ENCODE measurements around the gene M6PR. TPM values are rescaled to one million over a fixed set of nuclear protein-coding genes. Genes with fewer than 3 reads are reported as not detected.

M6PR gene
- total and polyA plus RNA-seq, 2 of the 13 experiments (the other 11 are each of a cell fraction or from before 2014, with no cell fraction given), result 98.2 to 127 TPM

DNA sequence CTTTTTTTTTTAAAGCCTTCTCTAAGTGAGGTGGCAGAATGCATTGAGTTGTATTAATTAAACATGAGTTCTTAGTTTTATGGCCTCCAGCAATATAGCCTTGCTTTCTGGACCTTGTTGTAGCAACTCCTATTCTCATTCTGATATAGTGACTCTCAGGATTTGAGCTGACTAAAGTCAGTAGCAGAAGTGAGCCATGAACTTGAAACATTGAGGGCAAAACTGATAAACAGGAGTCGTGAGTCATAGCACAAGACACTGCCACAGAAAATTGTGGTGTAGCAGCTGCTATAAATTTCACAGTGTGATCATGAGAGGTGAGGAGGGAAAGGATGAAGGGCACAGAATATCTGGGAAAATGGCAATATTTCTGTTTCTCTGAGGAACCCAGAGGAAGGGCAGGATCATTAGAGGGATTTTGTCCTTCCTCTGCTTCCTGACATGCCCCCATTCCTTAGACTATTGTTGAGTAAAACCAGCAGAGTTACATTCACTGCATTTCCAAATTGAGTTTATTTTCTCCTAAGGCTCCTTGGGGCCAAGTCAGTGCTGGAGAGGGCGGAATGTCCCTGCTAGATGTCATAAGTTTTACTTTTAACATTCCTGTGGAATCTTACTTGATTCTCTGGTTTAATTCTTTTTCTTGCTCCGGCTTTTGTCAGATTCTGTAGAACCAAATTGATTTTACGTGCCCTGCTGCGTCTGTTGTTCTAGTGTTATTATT lies 47.4 kb upstream of the M6PR start:
- Histone ChIP-seq H3K9me3 (ENCODE audit: low read length) (no peaks in the 10 kb centered on the region), H3K36me3 (replicated peaks in 1 of 2; ENCODE audit: control insufficient read depth in 1 of 2, insufficient read depth in 2 of 2, low read length in 2 of 2) (no peaks in the 10 kb centered on the region), H3K27ac (ENCODE audit: extremely low read length, insufficient read depth, low read length) (no peak overlapping the region), H3K4me2 (ENCODE audit: low read depth, low read length) (no peak overlapping the region), H3K4me3 (replicated peaks in 1 of 3; ENCODE audit: insufficient read depth in 1 of 3, low read depth in 2 of 3, low read length in 3 of 3) (no peak overlapping the region), H3K4me1 (ENCODE audit: insufficient read depth, low read length) (peaks cover 9% of the 10 kb centered on the region), H3K79me2 (ENCODE audit: insufficient read depth, low read length) (no peaks in the 10 kb centered on the region), H2AFZ (ENCODE audit: low read length) (no peak overlapping the region), H3K9ac (ENCODE audit: insufficient read depth, low read depth, low read length) (no peak overlapping the region), H4K20me1 (ENCODE audit: insufficient read depth, low read length) (no peaks in the 10 kb centered on the region), H3K27me3 (ENCODE audit: control insufficient read depth in 1 of 2, insufficient read depth in 2 of 2, low read length in 2 of 2) (no peaks in the 10 kb centered on the region; a peak in 1 of 5 replicates)
- ATAC-seq (no peak), DNase-seq (ENCODE audit: low spot score) (no peak), FAIRE-seq (no peak)
- POLR2A ChIA-PET, result no interaction called here
- CTCF ChIA-PET (ENCODE audit: low intra/inter-chr PET ratio, low total read pairs), result no interaction called here
- WGBS (ENCODE audit: low lambda C conversion rate), result 51% methylated on average over 5 of the region's 5 CpGs
- BruUV-seq (replicated peaks), result no TSS peak
- in situ Hi-C loops (cut with HindIII; ENCODE audit: extremely low pct_ligation_motif_present, low pct_unique_long_range_greater_than_20kb) (no loop called here), intact Hi-C loops (cut with micrococcal nuclease; ENCODE audit: unreplicated experiment) (no loop called here)
- no peak for TF ChIP-seq ZEB1 (IDR thresholded peaks at IDR 0.05; ENCODE audit: insufficient replicate concordance, low read depth)

DNA sequence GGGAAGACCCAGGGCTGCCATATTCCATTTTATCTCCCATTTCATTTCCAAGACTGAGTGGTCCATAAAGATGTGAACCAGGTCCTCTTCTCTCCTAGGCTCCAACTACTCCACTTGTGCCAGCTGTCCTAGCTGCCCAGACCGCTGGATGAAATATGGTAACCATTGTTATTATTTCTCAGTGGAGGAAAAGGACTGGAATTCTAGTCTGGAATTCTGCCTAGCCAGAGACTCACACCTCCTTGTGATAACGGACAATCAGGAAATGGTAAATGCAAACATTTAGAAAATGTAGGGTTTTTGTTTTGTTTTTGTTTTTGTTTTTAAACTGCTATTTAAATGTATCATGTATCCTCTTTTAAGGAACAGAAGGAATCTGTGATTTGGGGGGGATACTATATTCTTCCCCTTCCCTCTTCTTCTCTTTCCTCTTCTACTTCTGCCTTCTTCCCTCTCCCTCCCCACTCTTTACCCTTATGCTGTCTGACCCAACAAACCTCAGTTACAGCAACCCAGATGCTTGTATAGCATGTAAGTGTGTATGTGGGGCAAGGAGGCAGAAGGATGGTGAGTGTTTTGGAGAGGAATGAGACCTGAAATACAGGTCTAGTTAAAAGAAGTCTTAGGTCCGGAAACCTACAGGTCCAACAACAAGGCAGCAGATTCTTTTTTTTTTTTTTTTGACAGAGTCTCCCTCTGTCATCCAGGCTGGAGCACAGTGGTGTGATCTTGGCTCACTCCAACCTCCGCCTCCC lies 45.8 kb upstream of the M6PR start:
- no TSS peak for BruUV-seq (replicated peaks)
- Histone ChIP-seq H3K36me3 (replicated peaks in 1 of 2; ENCODE audit: control insufficient read depth in 1 of 2, insufficient read depth in 2 of 2, low read length in 2 of 2) (no peaks in the 10 kb centered on the region), H3K27me3 (ENCODE audit: control insufficient read depth in 1 of 2, insufficient read depth in 2 of 2, low read length in 2 of 2) (no peaks in the 10 kb centered on the region; a peak in 1 of 5 replicates), H3K4me3 (replicated peaks in 1 of 3; ENCODE audit: insufficient read depth in 1 of 3, low read depth in 2 of 3, low read length in 3 of 3) (no peak overlapping the region), H3K4me2 (ENCODE audit: low read depth, low read length) (no peak overlapping the region), H3K27ac (ENCODE audit: extremely low read length, insufficient read depth, low read length) (no peak overlapping the region), H4K20me1 (ENCODE audit: insufficient read depth, low read length) (no peaks in the 10 kb centered on the region), H3K9me3 (ENCODE audit: low read length) (no peaks in the 10 kb centered on the region), H3K79me2 (ENCODE audit: insufficient read depth, low read length) (no peaks in the 10 kb centered on the region), H3K4me1 (ENCODE audit: insufficient read depth, low read length) (peaks cover 12% of the 10 kb centered on the region), H3K9ac (ENCODE audit: insufficient read depth, low read depth, low read length) (no peak overlapping the region), H2AFZ (ENCODE audit: low read length) (no peak overlapping the region)
- in situ Hi-C loops (cut with HindIII; ENCODE audit: extremely low pct_ligation_motif_present, low pct_unique_long_range_greater_than_20kb), result no loop called here
- intact Hi-C loops (cut with micrococcal nuclease; ENCODE audit: unreplicated experiment), result no loop called here
- no peak for FAIRE-seq
- no peak for DNase-seq (ENCODE audit: low spot score)
- WGBS (ENCODE audit: low lambda C conversion rate), result 73% methylated on average over 4 of the region's 4 CpGs
- no peak for ATAC-seq
- ChIA-PET POLR2A (no interaction called here), CTCF (ENCODE audit: low intra/inter-chr PET ratio, low total read pairs) (no interaction called here)
- TF ChIP-seq, protein P1, sequence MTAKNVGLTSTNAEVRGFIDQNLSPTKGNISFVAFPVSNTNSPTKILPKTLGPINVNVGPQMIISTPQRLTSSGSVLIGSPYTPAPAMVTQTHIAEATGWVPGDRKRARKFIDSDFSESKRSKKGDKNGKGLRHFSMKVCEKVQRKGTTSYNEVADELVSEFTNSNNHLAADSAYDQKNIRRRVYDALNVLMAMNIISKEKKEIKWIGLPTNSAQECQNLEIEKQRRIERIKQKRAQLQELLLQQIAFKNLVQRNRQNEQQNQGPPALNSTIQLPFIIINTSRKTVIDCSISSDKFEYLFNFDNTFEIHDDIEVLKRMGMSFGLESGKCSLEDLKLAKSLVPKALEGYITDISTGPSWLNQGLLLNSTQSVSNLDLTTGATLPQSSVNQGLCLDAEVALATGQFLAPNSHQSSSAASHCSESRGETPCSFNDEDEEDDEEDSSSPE (CRISPR knock-in tag; IDR thresholded peaks at IDR 0.05), result no peak
- TF ChIP-seq ZSCAN20 (CRISPR knock-in tag; IDR thresholded peaks at IDR 0.05; ENCODE audit: borderline replicate concordance) (no peak), SMAD9 (CRISPR knock-in tag; IDR thresholded peaks at IDR 0.05) (no peak), ZNF224 (CRISPR knock-in tag; IDR thresholded peaks at IDR 0.05) (no peak), NFYC (CRISPR knock-in tag; IDR thresholded peaks at IDR 0.05) (no peak), ZFP36 (IDR thresholded peaks at IDR 0.05; ENCODE audit: borderline replicate concordance, low read depth, low read length, partially characterized antibody) (no peak), ZNF790 (CRISPR knock-in tag; IDR thresholded peaks at IDR 0.05; ENCODE audit: borderline replicate concordance) (no peak), NR2F6 (IDR thresholded peaks at IDR 0.05) (no peak), NR2F6 (CRISPR knock-in tag; IDR thresholded peaks at IDR 0.05) (no peak)
- TF ChIP-seq, protein P2, sequence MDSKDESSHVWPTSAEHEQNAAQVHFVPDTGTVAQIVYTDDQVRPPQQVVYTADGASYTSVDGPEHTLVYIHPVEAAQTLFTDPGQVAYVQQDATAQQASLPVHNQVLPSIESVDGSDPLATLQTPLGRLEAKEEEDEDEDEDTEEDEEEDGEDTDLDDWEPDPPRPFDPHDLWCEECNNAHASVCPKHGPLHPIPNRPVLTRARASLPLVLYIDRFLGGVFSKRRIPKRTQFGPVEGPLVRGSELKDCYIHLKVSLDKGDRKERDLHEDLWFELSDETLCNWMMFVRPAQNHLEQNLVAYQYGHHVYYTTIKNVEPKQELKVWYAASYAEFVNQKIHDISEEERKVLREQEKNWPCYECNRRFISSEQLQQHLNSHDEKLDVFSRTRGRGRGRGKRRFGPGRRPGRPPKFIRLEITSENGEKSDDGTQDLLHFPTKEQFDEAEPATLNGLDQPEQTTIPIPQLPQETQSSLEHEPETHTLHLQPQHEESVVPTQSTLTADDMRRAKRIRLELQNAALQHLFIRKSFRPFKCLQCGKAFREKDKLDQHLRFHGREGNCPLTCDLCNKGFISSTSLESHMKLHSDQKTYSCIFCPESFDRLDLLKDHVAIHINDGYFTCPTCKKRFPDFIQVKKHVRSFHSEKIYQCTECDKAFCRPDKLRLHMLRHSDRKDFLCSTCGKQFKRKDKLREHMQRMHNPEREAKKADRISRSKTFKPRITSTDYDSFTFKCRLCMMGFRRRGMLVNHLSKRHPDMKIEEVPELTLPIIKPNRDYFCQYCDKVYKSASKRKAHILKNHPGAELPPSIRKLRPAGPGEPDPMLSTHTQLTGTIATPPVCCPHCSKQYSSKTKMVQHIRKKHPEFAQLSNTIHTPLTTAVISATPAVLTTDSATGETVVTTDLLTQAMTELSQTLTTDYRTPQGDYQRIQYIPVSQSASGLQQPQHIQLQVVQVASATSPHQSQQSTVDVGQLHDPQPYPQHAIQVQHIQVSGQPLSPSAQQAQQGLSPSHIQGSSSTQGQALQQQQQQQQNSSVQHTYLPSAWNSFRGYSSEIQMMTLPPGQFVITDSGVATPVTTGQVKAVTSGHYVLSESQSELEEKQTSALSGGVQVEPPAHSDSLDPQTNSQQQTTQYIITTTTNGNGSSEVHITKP (CRISPR knock-in tag; IDR thresholded peaks at IDR 0.05; ENCODE audit: low read depth), result no peak

All from HepG2 (cell line).